Kidney (tissue), 14 donors: Measurements from ENCODE around the gene N4BP2L2. TPM values are rescaled to one million over a fixed set of nuclear protein-coding genes. Genes with fewer than 3 reads are reported as not detected.

ENCODE experiments used
- DNase-seq, 5 donors: peaks; one replicate each; pipeline ENCODE4 v3.0.0-alpha.2; 2013 to 2020
- FAIRE-seq: peaks from 2 replicates; lab custom pipeline; 2012; peaks lifted over from hg19 to GRCh38; lab: Jason Lieb, UNC
- H3K27ac ChIP-seq, 2 donors: one replicate each; pipeline ENCODE4 v1.7.0; 2013; ENCODE audit warnings: low read depth in 2 of 2, low read length in 2 of 2, inconsistent platforms in 1 of 2
- H3K27me3 ChIP-seq: one replicate; pipeline ENCODE4 v1.7.1; 2013; ENCODE audit warnings: low read length, inconsistent platforms; ENCODE audit not compliant: control insufficient read depth, insufficient read depth
- H3K36me3 ChIP-seq, 3 donors: one replicate each; pipeline versions ENCODE4 v1.7.0 to v1.7.1; 2013; ENCODE audit warnings: low read length in 3 of 3, control low read depth in 1 of 3, inconsistent platforms in 1 of 3; ENCODE audit not compliant: insufficient read depth in 3 of 3, control insufficient read depth in 2 of 3
- H3K4me1 ChIP-seq, 3 donors: one replicate each; pipeline versions ENCODE4 v1.7.0 to v1.7.1; 2013; ENCODE audit warnings: low read length in 3 of 3, inconsistent platforms in 1 of 3, low read depth in 1 of 3; ENCODE audit not compliant: control insufficient read depth in 2 of 3, insufficient read depth in 2 of 3
- H3K4me3 ChIP-seq, 3 donors: one replicate each; pipeline versions ENCODE4 v1.7.0 to v1.8.1; 2013; ENCODE audit warnings: low read length in 3 of 3, control low read depth in 1 of 3, inconsistent platforms in 1 of 3
- H3K9ac ChIP-seq, 3 donors: one replicate each; pipeline versions ENCODE4 v1.7.0 to v1.7.1; 2013; ENCODE audit warnings: low read length in 3 of 3, control low read depth in 1 of 3, inconsistent platforms in 1 of 3
- H3K9me3 ChIP-seq, 3 donors: one replicate each; pipeline versions ENCODE4 v1.7.0 to v1.7.1; 2013; ENCODE audit warnings: low read length in 3 of 3, control low read depth in 1 of 3, inconsistent platforms in 1 of 3; ENCODE audit not compliant: control insufficient read depth in 2 of 3, insufficient read depth in 1 of 3
- CTCF ChIP-seq: IDR thresholded peaks from 3 replicates; pipeline ENCODE4 v1.5.1; 2012; ENCODE audit warnings: mild to moderate bottlenecking, moderate library complexity, borderline replicate concordance; ENCODE audit not compliant: insufficient read depth; ENCODE audit errors: extremely low read depth
- intact Hi-C: fragments of 100-400 bp; cut with DNase I; formaldehyde crosslinking; loops from one replicate; pipeline ENCODE4 v1.11.1; 2022
- polyA plus RNA-seq: library from polyadenylated mRNA; stranded (reverse); fragments of 350-450 nt; fragmentation: Illumina TruSeq; extraction: RNeasy Lipid Tissue Mini Kit (QIAGEN cat#74804); gene quantifications from one replicate; pipeline ENCODE4 v1.2.3, GENCODE V29; 2014; ENCODE audit warnings: low read depth, low replicate concordance; ENCODE audit not compliant: insufficient read depth
- total RNA-seq: library from RNA; stranded (reverse); fragmentation: NEBNext Ultra II Directional; extraction: Animal tissue kit (Norgen Biotek cat#: 25700); gene quantifications from one replicate; pipeline ENCODE4 v1.2.1, GENCODE V29; 2021
- donor health status: control.
- donor health status: control.
- donor health status: control.
- donor health status: control.
- donor health status: control.
- donor health status: DM: yes; HTN: yes; CAD: no.
- donor health status: Normal renal cell carcinoma (clear cell type).

N4BP2L2 gene
- total and polyA plus RNA-seq, 2 donors from 2014 or later: 71.3 to 165 TPM

GRCh38 chr13:32409561-32410421 is 128.8 kb downstream of the N4BP2L2 start:
- Histone ChIP-seq H3K9ac (no peak overlapping the region), H3K9me3 (no peaks in the 10 kb centered on the region), H3K4me3 (no peak overlapping the region), H3K27me3 (no peaks in the 10 kb centered on the region), H3K4me1 (peaks cover 0 to 10% (median 0%) of the 10 kb centered on the region in 3 donors), H3K27ac (no peak overlapping the region), H3K36me3 (peaks cover 0 to 6% (median 2%) of the 10 kb centered on the region in 3 donors)
- FAIRE-seq (no peak), DNase-seq (peak in 4 of 5 donors; percentile 19 to 63 (median 44))
- TF ChIP-seq CTCF: no peak
- intact Hi-C loops: no loop called here

GRCh38 chr13:32409001-32409313 is 129.6 kb downstream of the N4BP2L2 start:
- H3K9me3 ChIP-seq: no peaks in the 10 kb centered on the region
- no peak overlapping the region for H3K4me3 ChIP-seq
- intact Hi-C loops: no loop called here
- H3K4me1 ChIP-seq: peaks cover 0 to 7% (median 0%) of the 10 kb centered on the region in 3 donors
- H3K27ac ChIP-seq: no peak overlapping the region
- peaks cover 0 to 6% (median 2%) of the 10 kb centered on the region in 3 donors for H3K36me3 ChIP-seq
- FAIRE-seq (no peak), DNase-seq (peak in 1 of 5 donors; percentile 8)
- TF ChIP-seq CTCF: no peak
- no peaks in the 10 kb centered on the region for H3K27me3 ChIP-seq
- H3K9ac ChIP-seq: no peak overlapping the region

- H3K4me3 ChIP-seq: no peak overlapping the region
- H3K4me1 ChIP-seq: peaks cover 0 to 7% (median 0%) of the 10 kb centered on the region in 3 donors
- H3K27me3 ChIP-seq: no peaks in the 10 kb centered on the region
- H3K27ac ChIP-seq: no peak overlapping the region
- no peak overlapping the region for H3K9ac ChIP-seq
- peak in 2 of 5 donors; percentile 6 for DNase-seq
- no peak for FAIRE-seq
- no peaks in the 10 kb centered on the region for H3K9me3 ChIP-seq
- intact Hi-C loops: no loop called here
- no peak for TF ChIP-seq CTCF
- peaks cover 0 to 6% (median 2%) of the 10 kb centered on the region in 3 donors for H3K36me3 ChIP-seq
These were observed 130.1 kb downstream of the N4BP2L2 start for GRCh38 chr13:32408296-32409000.
